B cell (primary cell): ENCODE data around the gene OTOF. TPM values are rescaled to one million over a fixed set of nuclear protein-coding genes. Genes with fewer than 3 reads are reported as not detected.

Experiments used
- ATAC-seq: fragments of 200-7000 bp; cut with Tn5 transposase; one replicate; pipeline ENCODE4 v1.10.0; 2021; ENCODE audit warnings: low read depth, mild to moderate bottlenecking, moderate number of reproducible peaks, moderate library complexity
- CTCF ChIA-PET: fragments of 350-600 bp; sonication (Branson Sonifier 250); formaldehyde crosslinking; loops from one replicate; lab custom pipeline; 2021; ENCODE audit warnings: antibody characterized with exemption, inconsistent platforms; lab: Charles Lee
- POLR2A ChIA-PET: fragments of 350-600 bp; sonication (Branson Sonifier 250); formaldehyde crosslinking; loops from one replicate; lab custom pipeline; 2021; ENCODE audit warnings: antibody characterized with exemption; lab: Charles Lee
- DNase-seq: peaks from one replicate; pipeline ENCODE4 v3.0.0; 2013
- H2AFZ ChIP-seq: 2 replicates; pipeline ENCODE4 v1.6.1; 2012; ENCODE audit warnings: mild to moderate bottlenecking, low read depth, low read length; ENCODE audit not compliant: insufficient read depth, poor library complexity, severe bottlenecking
- H3K27ac ChIP-seq, 2 donors: 1 replicate in 1 of 2; 2 replicates in 1 of 2; pipeline ENCODE4 v1.5.1; 2012 to 2013; ENCODE audit warnings: low read length in 2 of 2, mild to moderate bottlenecking in 2 of 2, moderate library complexity in 1 of 2
- H3K27me3 ChIP-seq, 4 experiments: fragments of 200-600 bp in 1 of 4; sonication (generic) in 1 of 4; replicated peaks in 1 of 4; 1 replicate in 2 of 4; 2 replicates in 2 of 4; pipeline versions ENCODE4 v1.6.1 to v1.7.0; 2013 to 2016; ENCODE audit warnings: low read length in 3 of 4, mild to moderate bottlenecking in 2 of 4, mixed read lengths in 1 of 4, moderate library complexity in 1 of 4; ENCODE audit not compliant: insufficient read depth in 4 of 4, control insufficient read depth in 3 of 4; ENCODE audit errors: control extremely low read depth in 1 of 4
- H3K36me3 ChIP-seq, 2 experiments: replicated peaks in 1 of 2; 1 replicate in 1 of 2; 2 replicates in 1 of 2; pipeline versions ENCODE4 v1.6.1 to v1.7.1; 2013; ENCODE audit warnings: low read length in 1 of 2; ENCODE audit not compliant: insufficient read depth in 2 of 2, control insufficient read depth in 1 of 2; ENCODE audit errors: control extremely low read depth in 1 of 2, extremely low read depth in 1 of 2
- H3K4me1 ChIP-seq, 2 donors: fragments of 200-600 bp in 1 of 2; sonication (generic) in 1 of 2; 1 replicate in 1 of 2; 2 replicates in 1 of 2; pipeline versions ENCODE4 v1.5.1 to v1.6.1; 2013 to 2017; ENCODE audit warnings: low read length in 2 of 2; ENCODE audit not compliant: control insufficient read depth in 2 of 2, insufficient read depth in 2 of 2
- H3K4me2 ChIP-seq: replicated peaks from 2 replicates; pipeline ENCODE3; 2012; ENCODE audit warnings: mild to moderate bottlenecking, low read depth, low read length; ENCODE audit not compliant: poor library complexity, severe bottlenecking
- H3K4me3 ChIP-seq, 5 experiments: fragments of 200-600 bp in 1 of 5; sonication (generic) in 1 of 5; 1 replicate in 3 of 5; 2 replicates in 2 of 5; pipeline versions ENCODE4 v1.5.1 to v1.7.0; 2011 to 2016; ENCODE audit warnings: low read length in 4 of 5, mild to moderate bottlenecking in 4 of 5, low read depth in 2 of 5, control low read depth in 1 of 5, moderate library complexity in 1 of 5; ENCODE audit not compliant: insufficient read depth in 1 of 5; ENCODE audit errors: control extremely low read depth in 1 of 5, extremely low read depth in 1 of 5
- H3K79me2 ChIP-seq: fragments of 200-600 bp; sonication (generic); one replicate; pipeline ENCODE4 v1.6.0; 2016; ENCODE audit warnings: low read length; ENCODE audit not compliant: control insufficient read depth, insufficient read depth
- H3K9ac ChIP-seq: fragments of 200-600 bp; sonication (generic); 2 replicates; pipeline ENCODE4 v1.6.1; 2017; ENCODE audit warnings: mild to moderate bottlenecking, low read length, moderate library complexity
- H3K9me3 ChIP-seq, 3 donors: one replicate each; pipeline versions ENCODE4 v1.6.1 to v1.7.1; 2013; ENCODE audit warnings: low read length in 2 of 3; ENCODE audit not compliant: control insufficient read depth in 2 of 3, insufficient read depth in 1 of 3; ENCODE audit errors: control extremely low read depth in 1 of 3
- H4K20me1 ChIP-seq: 2 replicates; pipeline ENCODE4 v1.6.0; 2012; ENCODE audit warnings: mild to moderate bottlenecking, low read length; ENCODE audit not compliant: insufficient read depth, control insufficient read depth, poor library complexity, severe bottlenecking
- H3K27ac Mint-ChIP-seq: one replicate; pipeline ENCODE4 v1.8.0; 2021; ENCODE audit warnings: mixed read lengths
- H3K27me3 Mint-ChIP-seq: one replicate; pipeline ENCODE4 v1.8.0; 2021; ENCODE audit warnings: mixed read lengths
- H3K4me1 Mint-ChIP-seq: one replicate; pipeline ENCODE4 v1.8.0; 2021; ENCODE audit warnings: mixed read lengths
- H3K4me3 Mint-ChIP-seq: one replicate; pipeline ENCODE4 v1.8.0; 2021; ENCODE audit warnings: mixed read lengths
- H3K9me3 Mint-ChIP-seq: one replicate; pipeline ENCODE4 v1.8.0; 2022; ENCODE audit warnings: mixed read lengths; ENCODE audit not compliant: insufficient read depth
- CTCF ChIP-seq: fragments of 200-600 bp; IDR thresholded peaks from one replicate; pipeline ENCODE4 v1.8.0; 2022; ENCODE audit warnings: antibody characterized with exemption, mild to moderate bottlenecking
- EZH2 ChIP-seq: IDR thresholded peaks from 2 replicates; pipeline ENCODE4 v1.6.1; 2012; ENCODE audit warnings: borderline replicate concordance, low read depth, mild to moderate bottlenecking, moderate library complexity, low read length; ENCODE audit not compliant: insufficient read depth, poor library complexity, severe bottlenecking
- WGBS: methylation state at CpG from one replicate; pipeline ENCODE4 v1.1.5; 2013; ENCODE audit warnings: missing lambda C conversion rate; ENCODE audit not compliant: insufficient coverage; 5-methylcytosine and 5-hydroxymethylcytosine counted together
- intact Hi-C: fragments of 100-400 bp; cut with micrococcal nuclease; formaldehyde crosslinking; loops from one replicate; pipeline ENCODE4 v1.10.0; 2022
- polyA plus RNA-seq: library from polyadenylated mRNA; depleted of rRNA; stranded (reverse); fragments of >200 nt; gene quantifications from 2 replicates; pipeline ENCODE4 v1.2.3, GENCODE V29; 2012
- total RNA-seq, 2 donors: library from RNA; stranded (reverse); fragments of 120-200 nt in 1 of 2; gene quantifications; 1 replicate in 1 of 2; 2 replicates in 1 of 2; pipeline versions ENCODE4 v1.2.3 to v1.2.4, GENCODE V29; 2013 to 2022

The OTOF gene
- total and polyA plus RNA-seq, 2 donors (not counting 1 experiment from before 2014, with no cell fraction given): not detected

- Histone ChIP-seq H3K27me3 (no peaks in the 10 kb centered on the region), H2AFZ (no peak overlapping the region), H3K4me3 (no peak overlapping the region), H4K20me1 (no peaks in the 10 kb centered on the region), H3K27ac (no peak overlapping the region), H3K9me3 (no peaks in the 10 kb centered on the region), H3K4me2 (no peak overlapping the region), H3K36me3 (no peaks in the 10 kb centered on the region), H3K9ac (no peak overlapping the region), H3K4me1 (no peaks in the 10 kb centered on the region), H3K79me2 (no peaks in the 10 kb centered on the region)
- intact Hi-C loops: no loop called here
- peaks cover 2% of the 10 kb centered on the region for H3K4me1 Mint-ChIP-seq
- DNase-seq (no peak), ATAC-seq (no peak)
- 65% methylated on average over 6 of the region's 7 CpGs for WGBS
- peaks cover 10% of the 10 kb centered on the region for H3K27me3 Mint-ChIP-seq
- TF ChIP-seq CTCF: no peak
- TF ChIP-seq EZH2: no peak
- H3K4me3 Mint-ChIP-seq: no peak overlapping the region
- no peak overlapping the region for H3K27ac Mint-ChIP-seq
- H3K9me3 Mint-ChIP-seq: no peaks in the 10 kb centered on the region
- POLR2A ChIA-PET: no interaction called here
- CTCF ChIA-PET: no interaction called here
These were observed 15.0 kb upstream of the OTOF start for GRCh38 chr2:26492749-26493515.

- ChIA-PET POLR2A (no interaction called here), CTCF (no interaction called here)
- ATAC-seq: no peak
- Histone ChIP-seq H3K4me3 (no peak overlapping the region), H3K27ac (no peak overlapping the region), H3K9me3 (no peaks in the 10 kb centered on the region), H3K9ac (no peak overlapping the region), H3K27me3 (no peaks in the 10 kb centered on the region), H3K36me3 (no peaks in the 10 kb centered on the region), H3K4me2 (no peak overlapping the region), H4K20me1 (no peaks in the 10 kb centered on the region), H2AFZ (no peak overlapping the region), H3K4me1 (no peaks in the 10 kb centered on the region), H3K79me2 (no peaks in the 10 kb centered on the region)
- 92% methylated on average over 5 of the region's 8 CpGs for WGBS
- Mint-ChIP-seq H3K4me3 (no peak overlapping the region), H3K4me1 (peaks cover 2% of the 10 kb centered on the region), H3K27me3 (peaks cover 2% of the 10 kb centered on the region), H3K27ac (no peak overlapping the region), H3K9me3 (no peaks in the 10 kb centered on the region)
- TF ChIP-seq CTCF (no peak), EZH2 (no peak)
- DNase-seq: no peak
- intact Hi-C loops: no loop called here
These were observed 13.7 kb upstream of the OTOF start for GRCh38 chr2:26491563-26492167.
